GM19023 (cell line): Measurements from ENCODE around the gene STAP1.
"Not testable (repeated sequence)": the region's sequence is repeated elsewhere in the genome, so short reads cannot be mapped to it uniquely, and the experiment has no call there.

Experiments used
- ATAC-seq: cut with Tn5 transposase; IDR thresholded peaks from one replicate; pipeline ENCODE4 v1.9.1; 2021; ENCODE audit warnings: mild to moderate bottlenecking, moderate library complexity; ENCODE audit not compliant: unreplicated experiment

The STAP1 gene

GRCh38 chr4:67614186-67614585, 55.7 kb downstream of the STAP1 start:
- no peak for ATAC-seq

DNA sequence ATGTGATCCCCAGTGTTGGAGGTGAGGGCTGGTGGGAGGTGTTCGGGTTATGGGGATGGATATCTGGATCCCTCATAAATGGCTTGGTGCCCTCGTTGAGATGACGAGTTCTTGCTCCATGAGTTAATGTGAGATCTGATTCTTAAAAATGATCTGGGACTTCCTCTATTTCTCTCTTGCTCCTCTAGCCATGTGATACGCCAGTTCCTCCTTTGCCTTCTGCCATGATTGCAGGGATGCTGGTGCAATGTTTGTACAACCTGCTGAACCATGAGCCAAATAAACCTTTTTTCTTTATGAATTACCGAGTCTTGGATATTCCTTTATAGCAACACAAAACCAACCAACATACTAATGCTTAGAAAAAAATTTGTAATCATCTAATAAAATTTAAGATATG, 56.6 kb downstream of the STAP1 start:
- ATAC-seq: no peak

GRCh38 chr4:67616478-67616877, 58.0 kb downstream of the STAP1 start:
- no peak for ATAC-seq

- ATAC-seq: no peak
These were observed 66.4 kb downstream of the STAP1 start for GRCh38 chr4:67624939-67625338.

DNA sequence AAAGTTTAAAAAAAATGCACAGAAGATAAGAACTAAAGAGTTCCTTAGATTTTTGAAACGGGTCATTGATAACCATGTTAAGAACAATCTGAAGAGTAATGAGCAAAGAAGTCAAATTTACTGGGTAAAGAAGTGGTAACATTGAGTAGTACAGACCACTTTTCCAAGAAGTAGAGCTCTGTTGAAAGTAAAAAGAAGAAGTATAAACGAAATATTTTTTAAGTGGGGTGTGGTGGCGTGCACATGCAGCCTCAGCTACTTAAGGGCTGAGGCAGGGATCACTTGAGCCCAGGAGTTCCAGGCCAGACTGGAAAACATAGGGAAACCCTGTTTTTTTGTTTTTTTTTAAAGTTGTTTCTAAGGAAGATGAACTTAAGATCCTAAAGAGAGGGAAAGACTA, 74.0 kb downstream of the STAP1 start:
- no peak for ATAC-seq

GRCh38 chr4:67634741-67635140, 76.2 kb downstream of the STAP1 start:
- ATAC-seq: no peak

- no peak for ATAC-seq
These were observed 76.8 kb downstream of the STAP1 start for GRCh38 chr4:67635331-67635730.

DNA sequence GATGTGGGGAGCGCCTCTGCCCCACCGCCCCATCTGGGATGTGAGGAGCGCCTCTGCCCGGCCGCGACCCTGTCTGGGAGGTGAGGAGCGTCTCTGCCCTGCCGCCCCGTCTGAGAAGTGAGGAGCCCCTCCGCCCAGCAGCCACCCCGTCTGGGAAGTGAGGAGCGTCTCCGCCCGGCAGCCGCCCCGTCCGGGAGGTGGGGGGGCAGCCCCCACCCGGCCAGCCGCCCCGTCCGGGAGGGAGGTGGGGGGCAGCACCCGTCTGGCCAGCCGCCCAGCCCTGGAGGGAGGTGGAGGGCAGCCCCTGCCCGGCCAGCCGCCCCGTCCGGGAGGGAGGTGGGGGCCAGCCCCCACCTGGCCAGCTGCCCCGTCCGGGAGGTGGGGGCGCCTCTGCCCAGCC, 78.5 kb downstream of the STAP1 start:
- not testable (repeated sequence) for ATAC-seq

- no peak for ATAC-seq
These were observed 79.6 kb downstream of the STAP1 start for GRCh38 chr4:67638136-67638535.

GRCh38 chr4:67651536-67651935, 93.0 kb downstream of the STAP1 start:
- ATAC-seq: no peak
